Dedifferentiated amniotic fluid mesenchymal stem cell (primary cell): ENCODE measurements around the gene SHOX.

ENCODE experiments used
- DNase-seq: peaks from one replicate; pipeline ENCODE4 v3.0.0-alpha.2; 2016; ENCODE audit errors: extremely low spot score

The SHOX gene

GRCh38 chrX:666762-667720 lies 36.5 kb downstream of the SHOX start:
- DNase-seq, result no peak

GRCh38 chrX:670645-671044 lies 40.1 kb downstream of the SHOX start:
- no peak for DNase-seq

DNA sequence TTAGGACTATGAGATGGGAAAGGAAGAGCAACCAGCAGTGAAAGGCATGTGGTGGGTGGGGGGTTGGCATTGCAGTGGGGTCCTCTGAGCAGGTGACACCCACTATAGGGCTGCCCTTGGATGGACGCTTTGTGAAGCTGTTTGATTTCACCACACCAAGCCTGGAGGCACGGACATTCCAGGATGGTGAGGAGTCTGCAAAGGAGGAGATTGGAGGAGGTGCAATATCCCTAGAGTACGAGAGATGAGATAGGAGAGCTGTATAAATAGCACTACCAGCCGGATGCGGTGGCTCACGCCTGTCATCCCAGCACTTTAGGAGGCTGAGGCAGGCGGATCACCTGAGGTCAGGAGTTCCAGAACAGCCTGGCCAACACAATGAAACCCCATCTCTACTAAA lies 42.3 kb downstream of the SHOX start:
- DNase-seq, result no peak

- no peak for DNase-seq
Measured at GRCh38 chrX:675279-675954, 44.8 kb downstream of the SHOX start.

- no peak for DNase-seq
Measured at GRCh38 chrX:675955-676295, 45.3 kb downstream of the SHOX start.

- no peak for DNase-seq
Measured at GRCh38 chrX:677376-677775, 46.8 kb downstream of the SHOX start.

DNA sequence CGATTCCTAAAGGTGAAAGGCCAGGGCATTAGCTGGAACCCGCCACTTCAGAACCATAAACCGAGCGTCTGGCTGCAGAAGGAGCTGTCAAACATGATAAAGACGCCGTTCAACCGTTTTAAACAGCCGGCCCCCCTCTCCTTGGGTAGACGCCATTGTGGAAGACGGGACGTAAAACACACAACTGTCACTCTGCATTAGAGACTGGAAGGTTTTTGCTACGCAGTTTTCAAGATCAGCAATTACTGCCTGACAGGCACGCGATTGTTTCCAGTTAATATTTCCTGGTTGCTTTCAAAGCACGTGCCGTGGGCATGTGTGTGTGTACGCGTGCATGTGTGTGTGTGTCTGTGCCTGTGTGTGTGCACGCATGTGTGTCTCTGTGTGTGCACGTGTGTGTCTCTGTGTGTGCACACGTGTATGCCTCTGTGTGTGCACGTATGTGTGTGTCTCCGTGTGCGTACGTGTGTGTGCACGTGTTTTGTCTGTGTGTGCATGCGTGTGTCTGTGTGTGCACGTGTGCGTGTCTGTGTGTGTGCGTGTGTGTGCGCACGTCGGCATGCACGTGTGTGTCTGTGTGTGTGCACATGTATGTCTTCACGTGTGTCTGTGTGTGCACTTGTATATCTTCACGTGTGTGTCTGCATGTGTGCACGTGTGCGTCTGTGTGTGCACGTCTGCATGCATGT lies 48.8 kb downstream of the SHOX start:
- no peak for DNase-seq

DNA sequence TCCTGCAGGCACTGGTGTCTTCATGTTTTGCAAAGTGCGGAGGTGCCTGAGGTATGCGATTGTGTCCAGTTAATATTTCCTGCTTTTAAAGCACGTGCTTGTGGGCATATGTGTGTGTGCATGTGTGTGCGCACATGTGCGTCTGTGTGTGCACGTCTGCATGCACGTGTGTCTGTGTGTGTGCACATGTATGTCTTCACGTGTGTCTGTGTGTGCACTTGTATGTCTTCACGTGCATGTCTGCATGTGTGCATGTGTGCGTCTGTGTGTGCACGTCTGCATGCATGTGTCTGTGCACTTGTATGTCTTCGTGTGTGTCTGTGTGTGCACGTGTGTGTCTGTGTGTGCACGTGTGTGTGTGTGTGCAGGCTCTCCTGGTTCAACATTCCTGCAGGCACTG lies 49.5 kb downstream of the SHOX start:
- no peak for DNase-seq

DNA sequence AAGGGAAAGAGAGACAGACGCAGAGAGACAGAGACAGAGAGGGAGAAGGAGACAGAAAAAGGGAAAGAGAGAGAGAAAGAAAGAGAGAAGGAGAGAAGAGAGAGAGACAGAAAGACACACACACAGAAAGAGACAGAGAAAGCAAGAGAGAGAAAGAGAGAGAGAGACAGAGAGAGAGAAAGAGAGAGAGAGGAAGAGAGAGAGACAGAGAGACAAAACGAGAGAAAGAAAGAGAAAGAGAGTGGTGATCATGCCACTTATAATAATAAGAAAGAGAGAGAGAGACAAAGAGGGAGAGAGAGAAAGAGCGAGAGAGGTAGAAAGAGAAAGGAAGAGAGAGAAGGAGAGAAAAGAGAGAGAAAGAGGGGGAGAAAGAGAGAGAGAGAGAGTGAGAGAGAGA lies 51.4 kb downstream of the SHOX start:
- no peak for DNase-seq

GRCh38 chrX:682892-683291 lies 52.3 kb downstream of the SHOX start:
- no peak for DNase-seq

DNA sequence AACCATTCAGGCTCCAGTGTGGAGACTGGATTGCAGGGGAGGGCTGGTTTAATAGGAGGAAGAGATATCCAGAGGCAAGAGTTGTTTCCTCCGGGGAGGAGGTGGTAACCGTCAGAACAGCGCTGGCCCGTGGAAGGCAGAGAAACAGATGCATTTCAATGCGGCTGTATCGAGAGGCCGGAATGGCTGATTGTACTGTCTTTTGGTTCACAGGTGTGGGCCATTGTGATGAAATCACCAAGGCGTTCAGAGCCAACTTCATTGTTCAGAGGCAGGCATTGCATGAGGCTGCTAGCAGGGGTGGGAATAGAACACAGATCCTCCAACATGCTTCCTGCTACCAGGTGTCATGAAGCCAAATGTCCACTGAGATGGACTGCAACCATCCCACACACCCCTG lies 53.0 kb downstream of the SHOX start:
- DNase-seq, result no peak

DNA sequence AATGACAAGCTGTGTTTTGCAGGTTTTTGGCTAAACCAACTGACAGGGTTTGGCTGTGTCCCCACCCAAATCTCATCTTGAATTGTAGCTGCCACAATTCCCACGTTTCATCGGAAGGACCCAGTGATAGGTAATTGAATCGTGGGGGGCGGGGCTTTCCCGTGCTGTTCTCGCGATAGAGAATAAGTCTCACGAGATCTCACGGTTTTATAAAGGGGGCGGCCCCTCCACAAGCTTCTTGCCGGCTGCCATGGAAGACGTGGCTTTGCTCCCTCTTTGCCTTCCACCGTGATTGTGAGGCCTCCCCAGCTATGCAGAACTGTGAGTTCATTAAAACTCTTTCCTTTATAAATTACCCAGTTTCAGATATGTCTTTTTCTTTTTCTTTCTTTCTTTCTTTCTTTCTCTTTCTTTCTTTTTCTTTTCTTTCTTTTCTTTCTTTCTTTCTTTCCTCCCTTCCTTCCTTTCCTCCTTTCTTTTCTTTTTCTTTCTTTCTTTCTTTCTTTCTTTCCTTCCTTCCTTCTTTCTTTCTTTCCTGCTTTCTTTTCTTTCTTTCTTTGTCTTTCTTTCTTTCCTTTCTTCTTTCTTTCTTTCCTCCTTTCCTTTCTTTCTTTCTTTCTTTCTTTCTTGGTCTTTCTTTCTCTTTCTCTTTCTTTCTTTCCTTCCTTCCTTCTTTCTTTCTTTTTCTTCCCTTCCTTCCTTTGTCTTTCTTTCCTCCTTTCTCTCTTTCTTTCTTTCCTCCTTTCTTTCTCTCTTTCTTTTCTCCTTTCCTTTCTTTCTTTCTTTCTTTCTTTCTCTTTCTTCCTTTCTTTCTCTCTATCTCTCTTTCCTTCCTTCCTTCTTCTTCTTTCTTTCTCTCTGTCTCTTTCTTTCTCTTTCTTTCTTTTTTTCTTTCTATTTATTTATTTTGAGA lies 54.8 kb downstream of the SHOX start:
- DNase-seq, result no peak

DNA sequence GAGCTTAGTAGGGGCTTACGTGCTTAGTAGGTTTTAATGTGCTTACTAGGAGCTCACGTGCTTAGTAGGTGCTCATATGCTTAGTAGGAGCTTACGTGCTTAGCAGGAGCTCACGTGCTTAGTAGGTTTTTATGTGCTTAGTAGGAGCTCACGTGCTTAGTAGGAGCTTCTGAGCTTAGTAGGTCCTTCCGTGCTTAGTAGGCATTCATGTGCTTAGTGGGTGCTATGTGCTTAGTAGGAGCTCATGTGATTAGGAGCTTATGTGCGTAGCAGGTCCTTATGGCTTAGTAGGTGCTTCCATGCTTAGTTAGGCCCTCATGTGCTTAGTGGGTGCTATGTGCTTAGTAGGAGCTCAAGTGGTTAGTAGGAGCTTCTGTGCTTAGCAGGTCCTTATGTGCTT lies 59.4 kb downstream of the SHOX start:
- DNase-seq, result no peak

DNA sequence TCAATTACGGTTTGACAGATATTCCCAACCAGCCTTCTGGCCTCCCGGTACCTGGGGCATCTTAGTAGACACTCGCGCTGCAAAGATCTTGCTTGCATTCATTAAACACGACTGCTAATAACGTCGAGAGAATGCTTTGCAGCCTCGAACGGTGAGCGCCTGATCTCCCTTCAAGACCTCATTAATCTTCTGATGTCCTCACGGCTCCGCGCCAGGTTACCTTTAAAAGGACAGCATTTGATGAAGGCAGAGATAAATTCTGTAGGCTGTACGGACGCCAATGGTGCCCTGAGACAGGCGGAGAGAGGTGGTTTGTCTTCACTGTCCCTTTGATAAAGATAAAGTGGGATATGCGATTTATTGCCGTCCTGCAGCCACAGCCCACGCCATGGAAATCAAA lies 64.2 kb downstream of the SHOX start:
- DNase-seq, result no peak

DNA sequence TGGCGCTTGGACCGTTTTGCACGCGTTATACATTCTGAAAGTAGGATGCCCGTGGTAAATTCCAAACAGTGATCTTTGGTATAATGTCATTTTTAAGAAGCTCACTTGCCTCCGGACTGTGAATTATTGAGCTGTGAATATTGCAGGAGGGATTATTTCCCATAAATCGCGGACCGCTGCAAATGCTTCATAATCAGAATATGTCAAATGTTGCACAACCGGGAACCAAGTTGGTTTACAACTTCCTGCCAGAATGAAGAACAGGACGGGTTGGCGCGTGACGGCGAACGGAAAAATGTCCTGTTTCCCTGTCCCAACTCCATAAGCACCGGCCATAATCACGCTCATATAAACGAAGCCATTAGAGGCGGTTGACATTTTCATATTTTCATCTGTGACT lies 67.6 kb downstream of the SHOX start:
- DNase-seq, result no peak

DNA sequence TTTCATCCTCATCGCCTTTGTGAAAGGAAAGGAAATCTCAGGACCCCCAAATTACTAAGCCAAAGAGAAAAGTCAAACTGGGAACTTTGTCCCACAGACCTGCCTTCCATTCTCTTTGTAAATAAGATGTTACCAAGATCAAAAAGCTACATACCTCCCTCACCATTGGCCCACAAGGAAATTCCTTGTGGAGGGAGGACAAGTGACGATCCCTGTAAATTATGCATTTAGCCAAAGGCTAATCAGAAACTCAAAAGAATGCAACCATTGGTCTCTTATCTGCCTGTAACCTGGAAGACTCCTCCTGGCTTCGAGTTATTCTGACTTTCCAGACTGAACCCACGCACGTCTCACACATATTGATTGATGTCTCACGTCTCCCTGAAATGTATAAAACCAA lies 70.3 kb downstream of the SHOX start:
- no peak for DNase-seq

DNA sequence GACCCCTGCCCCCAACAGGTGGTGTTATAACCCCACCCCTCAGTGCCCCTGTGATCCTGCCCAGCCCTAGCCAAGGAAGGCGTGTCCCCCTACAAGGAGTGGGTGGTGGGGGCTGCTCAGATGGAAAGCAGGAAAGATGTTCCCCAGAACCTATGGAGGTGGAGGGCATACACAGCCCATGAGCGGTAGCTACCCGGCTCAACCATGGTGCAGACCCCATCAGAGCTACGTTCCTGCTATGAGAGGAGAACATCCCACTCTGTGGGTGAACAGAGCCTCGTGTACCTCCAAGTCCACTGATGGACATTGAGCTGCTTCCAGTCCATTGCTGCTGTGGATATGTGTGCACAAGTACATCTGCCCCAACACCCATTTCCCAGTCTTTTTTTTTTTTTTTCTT lies 71.1 kb downstream of the SHOX start:
- no peak for DNase-seq

DNA sequence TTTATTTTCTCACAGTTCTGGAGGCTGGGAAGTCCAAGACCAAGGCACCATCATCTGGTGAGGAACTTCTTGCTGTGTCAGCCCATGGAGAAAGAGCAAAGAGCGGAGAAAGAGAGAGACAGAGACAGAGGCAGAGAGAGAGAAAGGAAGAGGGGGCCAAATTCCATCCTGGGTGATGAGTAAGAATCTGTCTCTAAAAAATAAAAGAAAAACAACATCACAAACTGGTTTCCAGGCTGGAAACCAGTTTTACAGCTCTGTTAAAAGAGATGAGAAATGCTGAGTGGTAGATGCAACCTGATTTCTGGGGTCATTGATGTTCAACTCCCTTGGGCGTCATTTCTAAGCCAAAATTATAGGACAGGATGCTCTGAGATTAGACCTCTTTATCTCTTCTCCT lies 72.9 kb downstream of the SHOX start:
- DNase-seq, result no peak

GRCh38 chrX:703866-704265 lies 73.3 kb downstream of the SHOX start:
- DNase-seq, result no peak
